Stimulated activated CD4-positive, alpha-beta T cell treated with anti-CD3 and anti-CD28 coated beads, TNF-alpha, amount 100 ng/mL, for 48 hours (primary cell): ENCODE results near the gene CORO1A.
A peak's percentile ranks its signal among the peaks of the same experiment; 100 is the strongest.
"Not testable (repeated sequence)": the region's sequence is repeated elsewhere in the genome, so short reads cannot be mapped to it uniquely, and the experiment has no call there.

ENCODE experiments used
- DNase-seq, 3 donors: peaks; one replicate each; pipeline ENCODE4 v3.0.0-alpha.2; 2020; ENCODE audit warnings: low read depth in 3 of 3

The CORO1A gene

DNA sequence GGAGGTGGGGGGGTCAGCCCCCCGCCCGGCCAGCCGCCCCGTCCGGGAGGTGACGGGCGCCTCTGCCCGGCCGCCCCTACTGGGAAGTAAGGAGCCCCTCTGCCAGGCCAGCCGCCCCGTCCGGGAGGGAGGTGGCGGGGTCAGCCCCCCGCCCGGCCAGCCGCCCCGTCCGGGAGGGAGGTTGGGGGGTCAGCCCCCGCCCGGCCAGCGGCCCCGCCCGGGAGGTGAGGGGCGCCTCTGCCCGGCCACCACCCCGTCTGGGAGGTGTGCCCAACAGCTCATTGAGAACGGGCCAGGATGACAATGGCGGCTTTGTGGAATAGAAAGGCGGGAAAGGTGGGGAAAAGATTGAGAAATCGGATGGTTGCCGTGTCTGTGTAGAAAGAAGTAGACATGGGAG is 13.3 kb upstream of the CORO1A start:
- not testable (repeated sequence) for DNase-seq

- DNase-seq = no peak
These were observed 10.3 kb upstream of the CORO1A start for GRCh38 chr16:30173054-30173453.

DNA sequence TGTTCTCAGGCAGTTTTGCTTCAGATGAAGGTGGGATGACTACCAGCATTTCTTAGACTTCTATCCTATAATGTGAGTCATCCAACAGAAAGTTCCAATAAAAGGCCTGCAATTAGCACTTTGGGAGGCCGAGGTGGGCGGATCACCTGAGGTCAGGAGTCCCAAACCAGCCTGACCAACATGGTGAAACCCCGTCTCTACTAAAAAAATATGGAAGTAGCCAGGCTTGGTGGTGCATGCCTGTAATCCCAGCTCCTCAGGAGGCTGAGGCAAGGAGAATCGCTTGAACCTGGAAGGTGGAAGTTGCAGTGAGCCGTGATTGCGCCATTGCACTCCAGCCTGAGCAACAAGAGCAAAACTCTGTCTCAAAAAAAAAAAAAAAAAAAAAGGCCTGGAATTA is 6.5 kb upstream of the CORO1A start:
- DNase-seq = not testable (repeated sequence)

DNA sequence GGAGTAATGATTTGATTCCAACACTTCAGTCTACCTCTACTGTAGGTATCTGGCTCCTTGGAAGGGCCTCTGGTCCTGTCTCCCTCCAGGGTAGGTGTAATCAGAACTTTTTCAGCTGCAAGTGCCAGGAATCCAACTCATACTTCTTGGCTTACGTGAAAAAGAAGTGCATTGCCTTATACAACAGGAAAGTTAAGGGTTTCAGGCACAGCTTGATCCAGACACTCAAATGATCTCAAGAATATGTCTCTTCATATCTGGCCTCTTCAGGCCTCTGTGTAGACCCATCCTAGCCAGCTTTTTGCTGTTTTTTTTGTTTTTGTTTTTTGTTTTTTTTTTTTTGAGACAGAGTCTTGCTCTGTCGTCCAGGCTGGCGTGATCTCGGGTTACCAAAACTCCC is 4.2 kb upstream of the CORO1A start:
- no peak for DNase-seq

DNA sequence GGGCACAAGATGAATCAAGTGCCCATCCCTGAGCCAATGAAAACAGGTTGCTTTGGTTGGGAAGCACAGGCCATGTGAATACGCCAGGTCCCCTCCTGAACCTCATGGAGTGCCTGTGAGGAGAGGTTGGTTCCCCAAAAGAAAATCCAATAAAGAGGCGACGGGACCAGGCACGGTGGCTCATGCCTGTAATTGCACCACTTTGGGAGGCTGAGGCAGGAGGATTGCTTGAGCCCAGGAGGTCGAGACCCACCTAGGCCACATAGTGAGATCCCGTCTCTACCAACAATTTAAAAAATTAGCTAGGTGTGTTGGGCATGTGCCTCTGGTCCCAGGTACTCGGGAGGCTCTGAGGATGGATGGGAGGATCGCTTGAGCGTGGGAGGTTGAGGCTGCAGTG is 3.5 kb upstream of the CORO1A start:
- DNase-seq = no peak

DNA sequence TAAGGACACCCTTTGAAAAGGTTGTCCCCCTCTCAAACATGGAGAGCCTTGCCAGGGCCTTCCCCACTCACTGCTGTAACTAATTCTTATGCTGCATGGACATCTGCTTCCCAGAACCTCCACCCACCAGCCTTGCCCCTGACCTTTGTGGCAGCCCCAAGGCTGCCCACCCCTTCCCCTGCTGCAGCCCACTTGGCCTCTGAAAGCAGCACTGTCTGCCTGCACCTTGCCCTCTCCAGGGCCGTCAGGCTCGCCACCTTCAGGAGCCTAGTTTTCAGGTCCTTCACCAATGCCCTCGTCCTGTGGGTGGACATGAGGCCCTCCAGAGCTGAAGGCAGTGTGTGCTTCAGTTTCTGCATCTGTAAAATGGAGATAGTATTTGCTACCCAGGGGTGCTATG is 2.7 kb upstream of the CORO1A start:
- DNase-seq = no peak

DNA sequence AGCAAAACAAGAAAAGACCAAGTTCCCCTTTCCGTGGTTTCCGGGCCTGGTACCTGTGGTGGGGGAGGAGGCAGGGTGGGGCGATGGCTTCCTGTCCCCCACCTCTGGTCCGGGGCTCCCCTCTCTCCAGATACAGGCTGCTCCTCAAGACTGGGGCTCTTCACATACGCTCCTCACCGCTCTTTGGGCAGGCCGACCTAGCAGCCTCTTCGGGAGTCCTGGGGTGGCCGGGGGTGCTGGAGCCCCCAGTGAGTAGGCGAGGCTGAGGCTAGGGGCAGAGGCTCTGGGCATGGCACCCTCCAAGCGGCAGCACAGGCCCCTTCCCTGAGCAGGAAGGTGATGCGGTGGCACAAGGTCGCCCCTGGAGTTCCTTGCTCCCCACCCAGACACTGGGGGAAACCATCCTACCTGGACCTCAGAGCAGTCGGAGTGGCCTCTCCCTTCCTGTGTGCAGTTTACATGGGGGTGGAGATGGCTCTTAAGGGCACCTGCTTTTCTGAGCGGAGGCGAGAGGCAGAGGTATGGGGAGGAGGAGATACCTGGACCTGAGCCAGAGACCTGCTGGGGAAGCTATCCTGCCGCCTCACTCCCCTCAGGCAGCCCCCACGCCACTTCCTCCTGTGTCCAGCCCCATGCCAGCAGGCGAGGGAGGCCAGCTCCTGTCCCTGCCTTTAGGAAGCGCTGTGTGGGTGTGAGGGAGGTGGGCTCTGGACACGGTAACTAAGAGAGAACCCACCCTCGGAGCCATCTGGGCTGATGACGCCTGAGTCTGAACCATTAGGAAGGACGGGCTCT is 891 bp downstream of the CORO1A start:
- peak; percentile 32 to 62 (median 45) for DNase-seq

- peak in 1 of 3 donors; percentile 41 for DNase-seq
These were observed 1.7 kb downstream of the CORO1A start for GRCh38 chr16:30184891-30185682.

DNA sequence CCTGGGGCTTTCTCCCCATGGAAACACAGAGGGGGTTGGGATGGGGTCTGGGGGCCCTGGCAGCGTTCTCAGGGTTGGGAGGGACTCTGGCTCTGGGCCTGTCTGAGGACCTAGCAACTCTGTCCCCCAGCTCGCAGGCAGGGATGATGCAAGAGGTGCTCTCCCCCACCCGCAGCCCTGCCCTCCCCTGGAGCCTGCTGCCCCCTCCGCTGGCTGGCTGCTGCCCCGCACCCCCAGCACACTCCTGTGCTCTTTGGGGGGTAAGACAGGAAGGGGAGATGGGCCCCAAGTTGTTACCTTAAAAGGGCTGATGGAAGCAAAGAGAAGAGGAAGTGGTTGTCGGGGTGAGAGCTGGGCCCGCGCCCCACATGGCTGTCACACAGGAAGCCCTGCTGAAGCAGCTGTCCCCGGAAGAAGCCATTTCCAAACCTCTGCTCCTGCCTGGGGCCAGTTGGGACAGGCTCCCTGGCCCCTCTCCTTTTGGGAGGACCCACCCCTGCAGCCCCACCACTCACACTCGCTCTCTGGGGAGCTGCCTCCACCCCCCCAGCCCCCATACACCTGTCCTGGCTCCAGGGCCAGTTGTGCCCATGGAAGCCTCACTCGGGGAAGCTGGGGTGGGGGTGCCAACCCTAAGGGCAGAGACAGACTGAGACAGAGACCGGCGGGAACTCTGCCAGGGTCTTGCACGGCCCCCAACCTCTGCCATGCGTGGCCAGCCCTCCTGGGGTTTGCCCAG is 2.5 kb downstream of the CORO1A start:
- DNase-seq = peak; percentile 52 to 78 (median 62)

- DNase-seq = no peak
These were observed 3.0 kb downstream of the CORO1A start for GRCh38 chr16:30186444-30186781.

DNA sequence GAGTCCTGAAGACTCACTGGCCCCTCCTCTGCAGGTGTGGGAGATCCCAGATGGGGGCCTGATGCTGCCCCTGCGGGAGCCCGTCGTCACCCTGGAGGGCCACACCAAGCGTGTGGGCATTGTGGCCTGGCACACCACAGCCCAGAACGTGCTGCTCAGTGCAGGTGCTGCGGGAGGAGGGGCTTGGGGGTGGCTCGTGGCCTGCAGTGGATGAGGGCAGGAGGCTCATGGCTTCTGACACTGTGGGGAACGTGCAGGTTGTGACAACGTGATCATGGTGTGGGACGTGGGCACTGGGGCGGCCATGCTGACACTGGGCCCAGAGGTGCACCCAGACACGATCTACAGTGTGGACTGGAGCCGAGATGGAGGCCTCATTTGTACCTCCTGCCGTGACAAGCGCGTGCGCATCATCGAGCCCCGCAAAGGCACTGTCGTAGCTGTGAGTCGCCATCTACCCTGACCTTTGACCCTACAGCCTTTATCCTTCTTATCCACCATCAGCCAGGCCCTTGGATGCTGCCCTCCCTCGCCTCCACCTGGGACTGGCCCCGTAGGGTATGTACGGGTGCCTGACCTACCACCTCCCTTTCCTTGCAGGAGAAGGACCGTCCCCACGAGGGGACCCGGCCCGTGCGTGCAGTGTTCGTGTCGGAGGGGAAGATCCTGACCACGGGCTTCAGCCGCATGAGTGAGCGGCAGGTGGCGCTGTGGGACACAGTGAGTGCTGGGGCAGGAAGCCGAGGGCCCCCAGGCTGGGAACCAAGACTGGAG is 3.6 kb downstream of the CORO1A start:
- DNase-seq = peak; percentile 75 to 92 (median 80)

GRCh38 chr16:30187556-30187865 is 4.1 kb downstream of the CORO1A start:
- no peak for DNase-seq

GRCh38 chr16:30187971-30188561 is 4.7 kb downstream of the CORO1A start:
- DNase-seq = no peak

DNA sequence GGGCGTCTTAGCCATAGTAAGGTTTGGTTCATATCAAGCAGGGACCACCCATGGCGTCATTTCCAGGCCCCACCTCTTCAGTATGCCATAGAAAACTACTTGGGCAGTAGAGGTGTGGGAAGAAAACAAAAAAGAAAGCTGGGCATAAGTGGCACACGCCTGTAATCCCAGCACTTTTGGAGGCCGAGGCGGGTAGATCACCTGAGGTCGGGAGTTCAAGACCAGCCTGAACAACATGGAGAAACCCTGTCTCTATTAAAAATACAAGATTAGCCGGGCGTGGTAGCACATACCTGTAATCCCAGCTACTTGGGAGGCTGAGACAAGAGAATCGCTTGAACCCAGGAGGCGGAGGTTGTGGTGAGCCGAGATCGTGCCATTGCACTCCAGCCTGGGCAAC is 7.8 kb downstream of the CORO1A start:
- not testable (repeated sequence) for DNase-seq

GRCh38 chr16:30193098-30193497 is 9.7 kb downstream of the CORO1A start:
- DNase-seq = not testable (repeated sequence)

DNA sequence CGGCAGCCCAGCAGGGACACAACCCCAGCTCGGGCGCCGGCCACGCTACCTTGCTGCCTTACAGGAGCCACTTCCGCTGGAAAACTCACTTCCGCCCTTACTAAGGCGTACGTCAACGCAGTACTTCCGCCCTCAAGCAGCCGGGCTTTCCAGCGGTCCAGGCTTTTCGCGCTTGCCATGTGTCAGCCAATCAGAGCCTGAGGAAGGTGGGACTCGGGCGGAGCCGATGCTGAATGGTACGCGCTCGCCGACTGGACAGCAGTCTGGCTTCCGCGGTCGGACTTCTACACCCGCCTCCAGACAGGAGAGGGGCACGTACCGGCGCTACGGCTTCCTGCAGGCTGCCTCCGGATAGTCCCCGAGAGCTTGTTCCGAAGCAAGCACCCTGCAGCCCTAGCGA is 10.2 kb downstream of the CORO1A start, which contains the start of the genes BOLA2B and SLX1A:
BOLA2B (minus strand) TSS at position 52 of the 400 bp plus-strand sequence. CDS start 71 bp downstream, outside the sequence.
SLX1A (plus strand) TSS at position 261 of the 400 bp plus-strand sequence. CDS start 210 bp downstream, outside the sequence.
- DNase-seq = not testable (repeated sequence)

- DNase-seq = not testable (repeated sequence)
These were observed 10.9 kb downstream of the CORO1A start for GRCh38 chr16:30194172-30194925.

DNA sequence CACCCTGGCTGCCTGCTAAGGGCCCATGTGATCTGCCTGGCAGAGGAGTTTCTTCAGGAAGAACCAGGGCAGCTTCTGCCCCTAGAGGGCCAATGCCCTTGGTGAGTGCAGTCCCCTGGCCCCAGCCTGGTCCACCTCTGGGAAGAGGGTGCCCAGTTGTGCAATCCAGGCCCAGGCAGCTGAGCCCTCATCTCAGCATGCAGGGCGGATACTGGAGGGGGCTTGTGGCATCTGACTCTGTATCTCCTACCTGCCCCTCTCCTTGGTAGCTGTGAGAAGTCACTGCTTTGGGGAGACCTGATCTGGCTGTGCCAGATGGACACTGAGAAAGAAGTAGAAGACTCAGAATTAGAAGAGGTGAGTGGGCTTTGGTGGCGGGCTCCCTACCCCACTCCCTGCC is 13.6 kb downstream of the CORO1A start:
- DNase-seq = not testable (repeated sequence)

GRCh38 chr16:30199049-30199448 is 15.6 kb downstream of the CORO1A start, which contains the start of gene SULT1A3:
SULT1A3 (plus strand) TSS chr16:30199255; CDS start chr16:30200729, 1,474 bp downstream.
- DNase-seq = not testable (repeated sequence)
